ENCODE measurements around the gene NTRK2.

The NTRK2 gene

DNA sequence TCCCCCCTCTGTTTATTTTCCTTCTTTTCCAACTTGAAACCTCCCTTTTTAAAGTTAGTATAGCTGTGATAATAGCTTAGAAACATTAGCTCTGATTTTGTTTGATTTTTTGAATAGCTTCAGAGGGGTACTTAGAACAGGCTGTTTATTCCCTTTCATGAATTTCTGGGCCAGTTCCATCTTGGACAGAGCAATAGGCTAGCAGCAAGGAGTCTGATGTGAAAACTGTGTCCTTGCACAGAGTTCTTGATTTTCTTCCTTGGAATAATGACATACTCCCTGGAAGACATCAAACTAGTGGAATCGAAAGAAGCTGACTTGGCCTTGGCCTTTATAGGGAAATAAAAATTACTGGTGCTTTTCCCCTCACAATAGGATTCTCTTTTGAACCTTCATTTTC, 32.9 kb downstream of the NTRK2 start:
- TF ChIP-seq, protein P1, sequence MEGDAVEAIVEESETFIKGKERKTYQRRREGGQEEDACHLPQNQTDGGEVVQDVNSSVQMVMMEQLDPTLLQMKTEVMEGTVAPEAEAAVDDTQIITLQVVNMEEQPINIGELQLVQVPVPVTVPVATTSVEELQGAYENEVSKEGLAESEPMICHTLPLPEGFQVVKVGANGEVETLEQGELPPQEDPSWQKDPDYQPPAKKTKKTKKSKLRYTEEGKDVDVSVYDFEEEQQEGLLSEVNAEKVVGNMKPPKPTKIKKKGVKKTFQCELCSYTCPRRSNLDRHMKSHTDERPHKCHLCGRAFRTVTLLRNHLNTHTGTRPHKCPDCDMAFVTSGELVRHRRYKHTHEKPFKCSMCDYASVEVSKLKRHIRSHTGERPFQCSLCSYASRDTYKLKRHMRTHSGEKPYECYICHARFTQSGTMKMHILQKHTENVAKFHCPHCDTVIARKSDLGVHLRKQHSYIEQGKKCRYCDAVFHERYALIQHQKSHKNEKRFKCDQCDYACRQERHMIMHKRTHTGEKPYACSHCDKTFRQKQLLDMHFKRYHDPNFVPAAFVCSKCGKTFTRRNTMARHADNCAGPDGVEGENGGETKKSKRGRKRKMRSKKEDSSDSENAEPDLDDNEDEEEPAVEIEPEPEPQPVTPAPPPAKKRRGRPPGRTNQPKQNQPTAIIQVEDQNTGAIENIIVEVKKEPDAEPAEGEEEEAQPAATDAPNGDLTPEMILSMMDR (conservative IDR thresholded peaks at IDR 0.05; ENCODE audit: low read depth), result no peak
- no peak for DNase-seq (ENCODE audit: low spot score)
- ChIA-PET POLR2A (ENCODE audit: low non-redundant PET) (no interaction called here), CTCF (interaction anchor here (0.5 to 0.6 kb wide), 2 partner anchors 122 to 682 kb away, joined by 3 read pairs; no protein-coding TSS in a partner anchor)
- no peak overlapping the region for H3K27ac ChIP-seq

DNA sequence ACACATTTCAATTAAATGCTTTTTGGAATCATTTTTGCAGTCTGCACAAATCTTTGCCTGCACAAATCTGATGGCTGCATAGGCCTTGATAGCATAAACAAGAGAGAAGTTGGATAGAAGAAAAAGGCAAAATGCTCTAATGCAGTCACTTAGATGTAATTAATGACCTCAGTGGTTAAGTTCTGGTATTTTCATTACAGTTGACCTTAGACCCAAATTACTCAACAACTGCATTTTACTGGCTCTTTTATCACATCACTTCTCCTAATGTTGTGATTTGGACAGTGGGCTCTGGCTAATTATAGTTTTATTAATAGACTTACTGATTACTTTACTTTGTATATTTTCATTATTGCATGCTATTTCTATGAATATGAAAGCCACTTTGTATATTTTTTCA, 34.3 kb downstream of the NTRK2 start:
- POLR2A ChIA-PET (ENCODE audit: low non-redundant PET), result no interaction called here
- CTCF ChIA-PET, result no interaction called here

DNA sequence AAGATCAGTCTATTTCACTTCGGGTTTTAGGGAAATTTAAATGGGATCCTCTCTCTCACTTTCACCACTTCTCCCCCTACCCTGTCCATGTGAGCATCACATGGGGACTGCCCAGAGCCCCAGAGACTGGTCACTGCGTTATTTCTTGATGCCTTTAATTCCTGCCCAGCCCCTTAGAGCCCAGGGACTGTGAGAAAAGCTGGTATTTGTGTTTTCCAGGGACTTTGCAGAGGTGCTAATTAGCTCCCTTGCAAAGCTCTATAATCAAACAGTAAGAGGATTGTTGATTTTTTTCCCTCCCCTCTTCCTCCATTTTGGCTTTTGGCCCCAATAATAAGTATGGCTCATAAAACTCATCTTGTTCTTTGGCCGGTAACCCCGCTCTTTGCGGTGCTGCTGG, 35.6 kb downstream of the NTRK2 start:
- POLR2A ChIA-PET (ENCODE audit: low non-redundant PET), result no interaction called here
- no peak for DNase-seq (ENCODE audit: low spot score)
- TF ChIP-seq, protein P1 (conservative IDR thresholded peaks at IDR 0.05; ENCODE audit: low read depth), result no peak
- CTCF ChIA-PET, result no interaction called here
- no peak overlapping the region for H3K27ac ChIP-seq

More for the DNA sequence above, 34.3 kb downstream of the NTRK2 start:
- TF ChIP-seq, protein P1 (conservative IDR thresholded peaks at IDR 0.05; ENCODE audit: low read depth), result no peak
- DNase-seq (ENCODE audit: low spot score), result no peak
- no peak overlapping the region for H3K27ac ChIP-seq

DNA sequence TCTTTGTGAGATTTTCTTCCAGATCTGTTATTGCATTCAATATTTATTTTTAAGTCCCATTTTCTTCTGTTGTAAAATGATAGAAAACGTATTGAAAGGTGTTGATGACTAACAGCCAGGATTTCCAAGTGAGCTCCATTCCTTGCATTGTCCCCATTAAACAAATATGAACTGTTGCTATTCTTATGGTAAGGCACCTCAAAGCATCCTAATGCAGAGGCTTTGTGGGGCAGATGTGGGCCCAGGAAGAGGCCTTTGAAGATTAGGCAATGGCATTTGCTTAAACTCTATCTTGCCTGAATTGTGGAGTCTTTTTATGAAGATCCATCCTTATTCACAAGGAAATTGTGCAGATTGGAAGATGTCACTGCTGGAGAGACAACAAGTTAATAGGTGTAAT, 38.9 kb downstream of the NTRK2 start:
- H3K27ac ChIP-seq, result no peak overlapping the region
- TF ChIP-seq, protein P1 (conservative IDR thresholded peaks at IDR 0.05; ENCODE audit: low read depth), result no peak
- ChIA-PET CTCF (interaction anchor here (0.7 kb wide), 1 partner anchor 808 kb away, joined by 6 read pairs; no protein-coding TSS in a partner anchor), POLR2A (ENCODE audit: low non-redundant PET) (no interaction called here)
- DNase-seq (ENCODE audit: low spot score), result no peak

DNA sequence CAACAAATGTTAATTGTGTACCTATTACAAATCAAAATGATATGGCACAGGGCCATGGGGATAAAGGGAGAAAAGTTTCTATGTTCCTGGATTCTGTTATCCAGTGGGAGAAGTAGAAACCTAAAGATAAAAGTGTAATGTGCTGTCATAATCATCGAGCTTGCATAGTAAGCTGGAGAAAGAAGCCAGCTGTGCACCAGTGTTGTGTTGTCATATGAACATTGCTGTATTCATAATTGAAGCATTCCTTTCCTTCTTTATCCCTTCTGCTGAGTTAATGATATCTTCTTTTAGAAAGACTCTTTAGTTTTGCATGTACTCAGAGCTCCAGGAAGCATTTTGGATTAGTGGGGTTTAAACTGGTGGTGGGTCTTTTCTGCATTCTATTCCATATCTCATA, 39.5 kb downstream of the NTRK2 start:
- no peak overlapping the region for H3K27ac ChIP-seq
- ChIA-PET POLR2A (ENCODE audit: low non-redundant PET) (no interaction called here), CTCF (no interaction called here)
- no peak for DNase-seq (ENCODE audit: low spot score)
- TF ChIP-seq, protein P1 (conservative IDR thresholded peaks at IDR 0.05; ENCODE audit: low read depth), result no peak

DNA sequence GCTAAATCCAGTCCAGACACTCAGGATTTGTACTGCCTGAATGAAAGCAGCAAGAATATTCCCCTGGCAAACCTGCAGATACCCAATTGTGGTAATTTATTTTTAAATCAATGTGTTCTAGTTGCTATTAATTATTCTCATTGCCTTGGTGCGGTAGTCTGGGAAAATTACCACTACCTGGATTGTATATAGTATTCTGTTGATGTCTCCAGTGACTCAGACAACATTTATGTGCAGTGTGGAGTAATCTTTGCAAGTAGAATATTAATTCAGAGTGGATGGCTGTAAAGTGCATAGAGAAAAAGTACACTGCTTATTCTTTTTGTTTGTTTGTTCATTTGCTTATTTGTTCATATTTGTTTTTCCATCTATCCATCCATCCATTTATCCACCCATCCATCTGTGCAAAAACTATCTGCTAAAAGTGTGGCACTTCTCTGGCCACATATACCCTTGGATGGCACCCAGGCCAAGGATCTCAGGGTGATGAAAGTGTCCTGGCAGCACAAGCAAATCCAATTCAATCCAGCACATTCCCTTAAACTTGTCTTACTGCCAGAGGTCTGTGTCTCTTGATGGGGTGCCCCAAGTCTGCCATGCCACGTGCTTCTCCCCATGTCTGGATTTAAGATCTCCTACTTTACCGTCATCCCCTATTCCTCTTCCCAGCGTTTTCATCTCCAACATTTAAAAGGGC, 41.3 kb downstream of the NTRK2 start:
- CTCF ChIA-PET, result interaction anchor here (0.6 to 0.7 kb wide), 2 partner anchors 31 to 551 kb away, joined by 3 to 7 read pairs; no protein-coding TSS in a partner anchor
- TF ChIP-seq, protein P1 (conservative IDR thresholded peaks at IDR 0.05; ENCODE audit: low read depth), result no peak
- POLR2A ChIA-PET (ENCODE audit: low non-redundant PET), result no interaction called here
- no peak overlapping the region for H3K27ac ChIP-seq
- peak; percentile 10 for DNase-seq (ENCODE audit: low spot score)
